OCI-LY3 (cell line): ENCODE data around the gene IMPG2.

ENCODE experiments used
- H2AFZ ChIP-seq: fragments of 200-600, 300-600 bp; shearing (Covaris generic); 2 replicates; pipeline ENCODE4 v1.6.0; 2014; ENCODE audit warnings: antibody characterized with exemption, low read depth, low read length
- H3K27ac ChIP-seq: fragments of 200-600, 300-600 bp; sonication (generic); 2 replicates; pipeline ENCODE4 v1.5.1; 2014; ENCODE audit warnings: mild to moderate bottlenecking, low read length, moderate library complexity, mixed read lengths
- H3K27me3 ChIP-seq: fragments of 200-600, 300-600 bp; sonication (generic); 2 replicates; pipeline ENCODE4 v1.6.1; 2014; ENCODE audit warnings: low read depth, low read length, mixed read lengths
- H3K36me3 ChIP-seq: fragments of 200-600, 300-600 bp; sonication (generic); replicated peaks from 2 replicates; pipeline ENCODE3; 2014; ENCODE audit warnings: low read depth, low read length, mixed read lengths
- H3K4me1 ChIP-seq: fragments of 300-600, 200-600 bp; sonication (generic); 2 replicates; pipeline ENCODE4 v1.6.1; 2014; ENCODE audit warnings: low read length, mixed read lengths
- H3K4me2 ChIP-seq: fragments of 200-600, 300-600 bp; sonication (generic); 2 replicates; pipeline ENCODE4 v1.6.1; 2014; ENCODE audit warnings: low read length, mixed read lengths
- H3K4me3 ChIP-seq: fragments of 300-600, 200-600 bp; sonication (generic); 2 replicates; pipeline ENCODE4 v1.5.1; 2014; ENCODE audit warnings: antibody characterized with exemption, mild to moderate bottlenecking, low read length, moderate library complexity
- H3K79me2 ChIP-seq: fragments of 300-600, 200-600 bp; shearing (Covaris generic); 2 replicates; pipeline ENCODE4 v1.6.1; 2014; ENCODE audit warnings: mild to moderate bottlenecking, low read length, mixed read lengths
- H3K9ac ChIP-seq: fragments of 300-600, 200-600 bp; shearing (Covaris generic); 2 replicates; pipeline ENCODE4 v1.6.0; 2014; ENCODE audit warnings: mild to moderate bottlenecking, low read length, moderate library complexity
- H3K9me3 ChIP-seq: fragments of 200-600, 300-600 bp; shearing (Covaris generic); 2 replicates; pipeline ENCODE4 v1.6.1; 2014; ENCODE audit warnings: low read length, mixed read lengths; ENCODE audit not compliant: insufficient read depth
- H4K20me1 ChIP-seq: fragments of 200-600, 300-600 bp; sonication (generic); 2 replicates; pipeline ENCODE4 v1.6.1; 2016; ENCODE audit warnings: low read length, mixed read lengths; ENCODE audit not compliant: insufficient read depth
- CTCF ChIP-seq: fragments of 200-600, 300-600 bp; sonication (generic); IDR thresholded peaks from 2 replicates; pipeline ENCODE4 v1.5.1; 2014; ENCODE audit warnings: antibody characterized with exemption, low read length, low read depth
- EZH2phosphoT487 ChIP-seq: fragments of 200-600 bp; shearing (Covaris generic); IDR thresholded peaks from 2 replicates; pipeline ENCODE4 v1.6.1; 2018; ENCODE audit warnings: antibody characterized with exemption, mixed run types, low read depth

The IMPG2 gene

GRCh38 chr3:101320475-101320874, at the start of gene IMPG2:
Gene IMPG2, minus strand, starts transcription at chr3:101320575. Its CDS starts 203 bp downstream, at chr3:101320372.
- Histone ChIP-seq H3K4me1 (no peaks in the 10 kb centered on the region), H3K9ac (no peak within 1 kb of the TSS), H3K4me3 (no peak within 1 kb of the TSS), H3K9me3 (no peaks in the 10 kb centered on the region), H3K27me3 (no peaks in the 10 kb centered on the region), H3K4me2 (no peak within 1 kb of the TSS), H4K20me1 (no peaks in the 10 kb centered on the region), H3K36me3 (no peaks in the 10 kb centered on the region), H2AFZ (no peak within 1 kb of the TSS), H3K79me2 (no peaks in the 10 kb centered on the region), H3K27ac (no peak within 1 kb of the TSS)
- TF ChIP-seq EZH2phosphoT487 (no peak), CTCF (no peak)

GRCh38 chr3:101362406-101362805, 42.0 kb upstream of the IMPG2 start:
- H3K79me2 ChIP-seq: no peaks in the 10 kb centered on the region
- no peaks in the 10 kb centered on the region for H4K20me1 ChIP-seq
- no peak overlapping the region for H2AFZ ChIP-seq
- no peak overlapping the region for H3K9ac ChIP-seq
- peaks cover 21% of the 10 kb centered on the region for H3K36me3 ChIP-seq
- no peak overlapping the region for H3K4me2 ChIP-seq
- no peak overlapping the region for H3K4me3 ChIP-seq
- peaks cover 4% of the 10 kb centered on the region; the same call in 1 of the 2 replicates for H3K4me1 ChIP-seq
- 0 out of 2 replicates have a peak, but pooled peaks cover 8% of the 10 kb centered on the region for H3K9me3 ChIP-seq
- no peak overlapping the region for H3K27ac ChIP-seq
- H3K27me3 ChIP-seq: no peaks in the 10 kb centered on the region
- TF ChIP-seq EZH2phosphoT487: no peak
- no peak for TF ChIP-seq CTCF

GRCh38 chr3:101351829-101352228, 31.5 kb upstream of the IMPG2 start:
- H3K9ac ChIP-seq: no peak overlapping the region
- peak overlapping the region; percentile 12; the same call in 1 of the 2 replicates for H3K4me2 ChIP-seq
- no peak overlapping the region for H3K27ac ChIP-seq
- peaks cover 2% of the 10 kb centered on the region for H3K36me3 ChIP-seq
- H3K4me1 ChIP-seq: no peaks in the 10 kb centered on the region
- H3K79me2 ChIP-seq: no peaks in the 10 kb centered on the region
- H3K9me3 ChIP-seq: no peaks in the 10 kb centered on the region
- no peak for TF ChIP-seq EZH2phosphoT487
- TF ChIP-seq CTCF: no peak
- H2AFZ ChIP-seq: no peak overlapping the region
- H3K27me3 ChIP-seq: no peaks in the 10 kb centered on the region
- no peaks in the 10 kb centered on the region for H4K20me1 ChIP-seq
- no peak overlapping the region for H3K4me3 ChIP-seq

GRCh38 chr3:101340591-101340990, 20.2 kb upstream of the IMPG2 start:
- Histone ChIP-seq H3K4me2 (no peak overlapping the region), H3K36me3 (peaks cover 5% of the 10 kb centered on the region), H3K79me2 (no peaks in the 10 kb centered on the region), H3K9ac (no peak overlapping the region), H3K9me3 (no peaks in the 10 kb centered on the region), H2AFZ (no peak overlapping the region), H3K4me3 (no peak overlapping the region), H3K27me3 (no peaks in the 10 kb centered on the region), H3K27ac (no peak overlapping the region), H3K4me1 (no peaks in the 10 kb centered on the region), H4K20me1 (no peaks in the 10 kb centered on the region)
- TF ChIP-seq CTCF (no peak), EZH2phosphoT487 (no peak)
